Neural progenitor cell (in vitro differentiated cells): ENCODE measurements around the gene SLC7A6.

ENCODE experiments used
- CTCF ChIP-seq: fragments of 200-600 bp; sonication (generic); IDR thresholded peaks from 2 replicates; pipeline ENCODE4 v1.5.1; 2017; ENCODE audit warnings: antibody characterized with exemption, mild to moderate bottlenecking
- EZH2 ChIP-seq: fragments of 200-600 bp; sonication (generic); IDR thresholded peaks from 2 replicates; pipeline ENCODE4 v1.6.1; 2017; ENCODE audit warnings: antibody characterized with exemption, mild to moderate bottlenecking, moderate library complexity

GRCh38 chr16:68289621-68290329 is 25.4 kb downstream of the SLC7A6 start:
- no peak for TF ChIP-seq CTCF
- no peak for TF ChIP-seq EZH2
